G401 (cell line): ENCODE results near the gene IL19. TPM values are rescaled to one million over a fixed set of nuclear protein-coding genes. Genes with fewer than 3 reads are reported as not detected.
A peak's percentile ranks its signal among the peaks of the same experiment; 100 is the strongest.

ENCODE experiments used
- DNase-seq: peaks from one replicate; pipeline ENCODE4 v3.0.0-alpha.2; 2015; ENCODE audit warnings: low spot score
- in situ Hi-C: cut with HindIII; loops from 2 replicates; pipeline ENCODE4 v1.10.0; 2016; ENCODE audit warnings: low sequenced_read_pairs, mixed read lengths
- total RNA-seq: library from RNA; depleted of rRNA; stranded (reverse); fragments of >200 nt; shearing (Covaris generic); gene quantifications from 2 replicates; pipeline ENCODE4 v1.2.3, GENCODE V29; 2014

IL19 gene
- total RNA-seq, 1 experiment from 2014 or later: not detected

DNA sequence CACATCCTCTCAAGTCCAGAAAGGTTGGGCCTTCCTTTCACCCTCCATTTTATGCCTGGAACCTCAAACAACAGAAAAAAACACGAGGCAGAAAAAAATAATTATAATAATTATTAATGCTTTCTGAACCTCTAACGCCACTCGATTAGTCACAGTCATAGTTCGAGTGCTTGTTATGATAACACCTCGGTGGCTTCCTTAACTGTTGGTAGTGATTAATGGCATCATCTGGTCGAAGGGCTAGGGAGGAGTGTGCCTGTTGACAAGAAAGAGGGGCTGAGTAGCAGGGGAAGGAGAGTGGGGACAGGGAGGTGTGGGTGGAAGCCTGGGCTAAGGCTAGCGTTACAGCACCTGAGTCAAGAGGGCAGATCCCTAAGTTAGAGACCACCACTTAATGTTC lies 23.0 kb downstream of the IL19 start:
- DNase-seq: no peak
- in situ Hi-C loops: no loop called here

DNA sequence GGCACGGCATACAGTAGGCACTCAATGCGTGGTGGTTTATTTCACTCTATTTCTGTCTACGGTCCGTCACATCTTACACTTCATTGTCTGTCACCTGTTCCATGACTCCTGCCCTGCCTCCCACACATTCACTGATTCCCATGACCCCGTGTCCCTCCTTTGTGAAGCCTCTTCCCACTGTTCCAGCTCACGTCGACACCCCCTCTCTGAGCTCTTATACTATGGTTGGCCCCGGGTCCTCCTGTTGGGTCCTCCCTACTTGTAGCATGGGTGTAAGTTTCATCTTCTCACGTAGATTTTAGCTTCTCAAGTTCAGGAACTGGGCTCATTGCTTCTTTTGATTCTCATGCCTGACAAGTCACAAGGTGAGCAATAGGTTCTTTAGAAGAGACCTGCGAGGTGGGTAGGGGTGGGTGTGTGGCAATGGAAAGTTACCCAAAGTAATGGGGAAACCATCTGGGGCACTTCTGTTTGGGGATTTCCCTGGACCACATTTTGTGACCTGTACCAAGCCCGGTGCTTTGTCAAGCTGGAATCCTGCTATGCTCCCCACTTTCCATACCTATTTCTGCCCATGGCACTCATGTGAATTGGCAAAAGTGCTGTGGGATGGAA lies 23.8 kb downstream of the IL19 start:
- no peak for DNase-seq
- in situ Hi-C loops: no loop called here

DNA sequence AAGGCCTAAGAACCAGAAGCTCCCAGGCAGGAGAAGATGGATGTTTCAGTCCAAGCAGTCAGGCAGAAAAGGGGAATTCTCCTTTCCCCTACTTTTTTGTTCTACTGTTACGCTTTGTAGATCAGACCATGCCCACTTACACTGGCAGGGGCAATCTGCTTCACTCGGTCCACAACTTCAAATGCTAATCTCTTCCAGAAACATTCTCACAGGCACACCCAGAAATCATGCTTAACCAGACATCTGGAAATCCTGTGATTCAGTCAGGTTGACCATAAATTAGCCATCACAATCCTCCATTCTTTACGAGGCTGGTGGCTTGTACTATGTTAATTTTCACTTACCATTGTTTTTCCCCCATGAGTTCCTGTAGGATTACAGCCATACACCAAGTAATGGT lies 25.5 kb downstream of the IL19 start:
- DNase-seq: no peak
- in situ Hi-C loops: no loop called here

- no peak for DNase-seq
- in situ Hi-C loops: no loop called here
Observed at GRCh38 chr1:206796981-206797402, 26.4 kb downstream of the IL19 start.

GRCh38 chr1:206797534-206798383 lies 27.2 kb downstream of the IL19 start:
- in situ Hi-C loops: no loop called here
- DNase-seq: no peak

- in situ Hi-C loops: no loop called here
- no peak for DNase-seq
Observed at GRCh38 chr1:206798384-206798996, 27.9 kb downstream of the IL19 start.

DNA sequence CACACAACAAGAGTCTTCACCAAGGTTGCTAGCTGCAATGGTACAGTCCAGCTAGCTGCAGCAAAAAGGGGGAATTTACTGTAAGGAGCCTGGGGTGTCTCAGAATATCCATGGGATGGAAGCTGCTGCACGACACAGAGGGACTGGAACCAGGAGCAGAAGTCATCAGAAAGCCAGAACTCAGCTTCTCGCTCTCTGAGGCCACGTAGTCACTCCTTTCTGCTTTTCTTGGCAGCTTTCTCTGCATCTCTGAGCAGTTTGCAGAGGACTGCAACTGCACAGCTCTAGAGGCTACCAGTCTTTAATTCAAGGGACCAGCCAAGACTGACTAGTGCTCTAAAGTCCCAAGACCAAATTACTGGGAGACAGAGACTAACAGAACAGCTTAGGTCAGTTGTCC lies 28.7 kb downstream of the IL19 start:
- in situ Hi-C loops: no loop called here
- no peak for DNase-seq

GRCh38 chr1:206800411-206800810 lies 29.8 kb downstream of the IL19 start:
- no peak for DNase-seq
- in situ Hi-C loops: no loop called here

- DNase-seq: no peak
- in situ Hi-C loops: no loop called here
Observed at GRCh38 chr1:206800891-206801290, 30.3 kb downstream of the IL19 start.

GRCh38 chr1:206801467-206801866 lies 30.9 kb downstream of the IL19 start:
- in situ Hi-C loops: no loop called here
- DNase-seq: no peak

- in situ Hi-C loops: no loop called here
- DNase-seq: no peak
Observed at GRCh38 chr1:206802401-206802800, 31.8 kb downstream of the IL19 start.

DNA sequence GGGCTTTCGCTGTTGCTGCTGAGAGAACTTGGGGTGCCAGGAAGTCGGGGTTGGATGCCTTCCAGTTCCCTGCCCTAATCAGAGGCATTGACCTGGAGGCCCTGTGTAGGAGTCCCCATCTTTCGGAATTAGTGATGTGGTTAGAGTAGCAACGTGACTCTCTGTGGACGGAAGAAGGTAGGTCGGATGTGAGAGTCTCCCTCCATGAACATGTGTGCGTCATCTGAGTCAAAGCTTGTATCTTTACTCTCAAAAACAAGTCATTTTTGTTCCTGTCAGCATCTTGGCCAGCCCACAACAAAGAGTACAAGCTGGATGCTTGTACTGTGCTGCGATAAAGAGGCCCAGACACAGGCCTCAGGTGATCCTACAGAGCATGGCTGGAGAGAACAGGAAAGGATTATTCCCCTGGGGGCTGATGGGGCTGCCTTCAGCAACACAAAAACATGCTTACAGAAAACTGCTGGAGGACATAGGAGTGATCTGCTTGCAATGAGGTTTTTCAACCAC lies 32.7 kb downstream of the IL19 start:
- in situ Hi-C loops: no loop called here
- no peak for DNase-seq

GRCh38 chr1:206804156-206804737 lies 33.7 kb downstream of the IL19 start:
- in situ Hi-C loops: no loop called here
- DNase-seq: no peak

- in situ Hi-C loops: no loop called here
- DNase-seq: no peak
Observed at GRCh38 chr1:206805357-206805756, 34.8 kb downstream of the IL19 start.

DNA sequence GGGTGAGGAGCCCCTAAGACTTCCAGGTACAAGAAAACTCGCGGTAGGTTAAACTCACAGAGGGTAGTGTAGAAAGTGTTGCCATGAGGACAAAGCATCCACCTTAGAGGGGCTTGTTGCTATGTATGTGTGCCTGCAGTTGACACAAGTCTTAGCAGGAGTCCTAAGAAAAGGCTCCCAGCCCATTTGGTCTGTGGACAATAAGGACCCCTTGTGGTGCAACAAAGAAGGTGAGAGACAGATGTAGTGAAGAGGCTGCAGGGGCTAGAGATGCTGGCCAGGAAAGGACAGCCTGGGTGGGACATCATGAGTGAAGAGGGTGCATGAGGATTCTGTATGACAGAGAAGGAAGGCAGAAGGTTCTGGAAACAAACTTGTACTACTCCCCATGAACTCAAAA lies 38.0 kb downstream of the IL19 start:
- peak; percentile 14 for DNase-seq
- in situ Hi-C loops: no loop called here

DNA sequence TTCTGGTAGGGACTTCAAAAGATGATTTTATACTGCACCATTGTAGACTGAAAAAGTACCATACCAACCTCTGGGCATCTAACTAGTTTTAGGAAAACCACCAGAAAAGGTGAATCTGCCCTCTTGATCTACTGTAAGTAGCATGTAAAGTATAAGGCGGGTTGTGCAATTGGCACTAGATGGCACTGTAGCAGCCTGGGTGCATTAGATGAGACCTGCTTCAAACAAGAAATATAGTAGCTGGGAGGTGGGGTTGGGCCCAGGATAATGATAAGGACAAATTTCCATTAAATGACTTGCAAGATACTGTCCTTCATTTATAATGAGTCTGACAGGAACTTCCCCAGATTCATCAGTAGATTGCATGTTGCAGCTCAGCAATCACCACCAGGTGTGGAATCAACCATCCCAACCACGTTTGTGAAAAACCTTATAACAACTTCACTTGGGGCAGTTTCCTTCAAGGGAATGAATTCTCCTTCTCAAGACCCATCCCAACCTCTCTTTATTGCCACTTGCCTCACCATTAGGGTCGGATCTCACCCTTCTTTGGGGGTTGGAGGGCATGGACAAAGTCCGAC lies 39.0 kb downstream of the IL19 start:
- no peak for DNase-seq
- in situ Hi-C loops: no loop called here

DNA sequence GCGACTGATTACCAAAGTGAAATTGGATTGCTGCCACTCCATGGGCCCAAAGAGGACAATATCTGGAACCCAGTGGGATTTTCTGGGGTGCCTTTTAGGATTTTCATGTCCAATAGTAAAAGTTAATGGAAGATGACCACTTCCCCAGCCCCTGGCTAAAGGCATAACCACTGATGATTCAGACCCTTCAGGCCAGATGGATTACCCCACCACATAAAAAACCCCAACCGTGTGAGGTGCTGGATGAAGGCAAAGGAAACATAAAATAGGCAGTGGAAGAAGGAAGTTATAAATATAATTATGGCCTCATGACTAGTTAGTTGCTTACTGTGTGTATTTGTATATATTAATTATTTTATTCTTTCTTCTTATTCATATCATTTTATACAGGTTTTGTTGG lies 41.9 kb downstream of the IL19 start:
- no peak for DNase-seq
- in situ Hi-C loops: no loop called here

- in situ Hi-C loops: no loop called here
- no peak for DNase-seq
Observed at GRCh38 chr1:206814716-206815341, 44.3 kb downstream of the IL19 start.
